ENCODE measurements around the gene KCNE4.

The KCNE4 gene

GRCh38 chr2:223101340-223102039 is 49.5 kb downstream of the KCNE4 start:
- peak; percentile 60 for TF ChIP-seq CTCF (IDR thresholded peaks at IDR 0.05; ENCODE audit: low read depth, low read length)
- no peak overlapping the region for H3K4me3 ChIP-seq (ENCODE audit: low read depth, low read length)

- H3K4me3 ChIP-seq (ENCODE audit: low read depth, low read length) = no peak overlapping the region
- no peak for TF ChIP-seq CTCF (IDR thresholded peaks at IDR 0.05; ENCODE audit: low read depth, low read length)
These were observed 50.0 kb downstream of the KCNE4 start for GRCh38 chr2:223102040-223102400.

GRCh38 chr2:223102450-223102849 is 50.5 kb downstream of the KCNE4 start:
- H3K4me3 ChIP-seq (ENCODE audit: low read depth, low read length) = no peak overlapping the region
- TF ChIP-seq CTCF (IDR thresholded peaks at IDR 0.05; ENCODE audit: low read depth, low read length) = no peak

- TF ChIP-seq CTCF (IDR thresholded peaks at IDR 0.05; ENCODE audit: low read depth, low read length) = no peak
- H3K4me3 ChIP-seq (ENCODE audit: low read depth, low read length) = no peak overlapping the region
These were observed 52.5 kb downstream of the KCNE4 start for GRCh38 chr2:223104336-223105132.
